ENCODE results near the gene CDK5. TPM values are rescaled to one million over a fixed set of nuclear protein-coding genes. Genes with fewer than 3 reads are reported as not detected.

The CDK5 gene
- polyA plus RNA-seq, 2 of the 4 experiments (the other 2 are of a cell fraction) = 29.6 to 51.0 TPM

GRCh38 chr7:151013733-151014497 is 43.8 kb downstream of the CDK5 start (continued):
- TF ChIP-seq REST (IDR thresholded peaks at IDR 0.05) (no peak), HEYL (CRISPR knock-in tag; IDR thresholded peaks at IDR 0.05) (no peak), BHLHE40 (IDR thresholded peaks at IDR 0.05; ENCODE audit: low read depth, low read length) (no peak), FOSB (CRISPR knock-in tag; IDR thresholded peaks at IDR 0.05) (no peak), USF2 (IDR thresholded peaks at IDR 0.05) (no peak), NR3C1 (IDR thresholded peaks at IDR 0.05) (no peak), EP300 (IDR thresholded peaks at IDR 0.05) (no peak), ZC3H11A (IDR thresholded peaks at IDR 0.05) (no peak), CBX8 (IDR thresholded peaks at IDR 0.05) (no peak), E2F6 (IDR thresholded peaks at IDR 0.05; ENCODE audit: borderline replicate concordance, low read depth) (no peak), RAD21 (conservative IDR thresholded peaks at IDR 0.05 in 1 of 2, IDR thresholded peaks at IDR 0.05 in 1 of 2) (no peak), POLR2AphosphoS2 (conservative IDR thresholded peaks at IDR 0.05; ENCODE audit: low read length) (no peak), RARB (CRISPR knock-in tag; IDR thresholded peaks at IDR 0.05) (no peak), GATA3 (IDR thresholded peaks at IDR 0.05; ENCODE audit: borderline replicate concordance) (no peak)

GRCh38 chr7:151013356-151013732 is 44.4 kb downstream of the CDK5 start:
- no peak overlapping the region for H3K4me3 ChIP-seq
- CTCF ChIA-PET = interaction anchor here (1.0 to 2.3 kb wide), 9 partner anchors 9 to 107 kb away, joined by 3 to 12 read pairs (median 5); partner anchors contain the start of gene ATG9B
- H3K4me2 ChIP-seq = no peak overlapping the region

More at GRCh38 chr7:151013356-151013732, 44.4 kb downstream of the CDK5 start:
- DNase-seq (ENCODE audit: low read depth in 1 of 2, low spot score in 1 of 2) (no peak), FAIRE-seq (no peak), ATAC-seq (no peak)
- POLR2A ChIA-PET = no interaction called here
- TF ChIP-seq RCOR1 (IDR thresholded peaks at IDR 0.05; ENCODE audit: low read depth, low read length) (no peak), HDAC2 (IDR thresholded peaks at IDR 0.05) (no peak), HEYL (CRISPR knock-in tag; IDR thresholded peaks at IDR 0.05) (no peak), CBX8 (IDR thresholded peaks at IDR 0.05) (no peak), PBX3 (IDR thresholded peaks at IDR 0.05) (no peak), ZSCAN20 (CRISPR knock-in tag; IDR thresholded peaks at IDR 0.05) (no peak), PHF8 (IDR thresholded peaks at IDR 0.05; ENCODE audit: borderline replicate concordance, low read depth) (no peak), HOXA7 (CRISPR knock-in tag; IDR thresholded peaks at IDR 0.05) (no peak), SMC3 (IDR thresholded peaks at IDR 0.05) (no peak), FOSL2 (IDR thresholded peaks at IDR 0.05) (no peak), FOSL2 (CRISPR knock-in tag; IDR thresholded peaks at IDR 0.05) (no peak), ELK1 (IDR thresholded peaks at IDR 0.05; ENCODE audit: low read depth, low read length) (no peak), EHF (CRISPR knock-in tag; IDR thresholded peaks at IDR 0.05) (no peak), CHD4 (IDR thresholded peaks at IDR 0.05; ENCODE audit: borderline replicate concordance) (no peak), MAX (IDR thresholded peaks at IDR 0.05) (no peak), EP300 (IDR thresholded peaks at IDR 0.05) (no peak), TFCP2L1 (CRISPR knock-in tag; IDR thresholded peaks at IDR 0.05) (no peak), BCL3 (IDR thresholded peaks at IDR 0.05) (no peak), RARB (CRISPR knock-in tag; IDR thresholded peaks at IDR 0.05) (no peak), RAD21 (conservative IDR thresholded peaks at IDR 0.05 in 1 of 2, IDR thresholded peaks at IDR 0.05 in 1 of 2) (no peak), CEBPB (IDR thresholded peaks at IDR 0.05) (no peak)
- 63% methylated on average over 8 of the region's 26 CpGs for WGBS (ENCODE audit: missing lambda C conversion rate)
- no peaks in the 10 kb centered on the region for H3K9me3 ChIP-seq
- peaks cover 24% of the 10 kb centered on the region; the same call in 2 of the 3 replicates for H3K4me1 ChIP-seq
- no peak overlapping the region for H3K27ac ChIP-seq

Data from A549 (cell line).